Psoas muscle (tissue), 8 donors: Measurements from ENCODE around the gene CBR4. TPM values are rescaled to one million over a fixed set of nuclear protein-coding genes. Genes with fewer than 3 reads are reported as not detected.

Experiments used
- ATAC-seq, 4 donors: fragments of 200-7000 bp; cut with Tn5 transposase; one replicate each; pipeline ENCODE4 v1.9.1; 2020; ENCODE audit warnings: moderate library complexity in 3 of 4, mild to moderate bottlenecking in 2 of 4
- DNase-seq, 2 donors: peaks; one replicate each; pipeline ENCODE4 v3.0.0-alpha.2; 2020
- H3K27ac ChIP-seq: fragments of 200-600 bp; one replicate; pipeline ENCODE4 v1.8.0; 2022
- H3K27me3 ChIP-seq, 3 donors: fragments of 200-600 bp in 1 of 3; one replicate each; pipeline versions ENCODE4 v1.6.1 to v1.8.0; 2013 to 2022; ENCODE audit warnings: low read length in 2 of 3, mild to moderate bottlenecking in 2 of 3, moderate library complexity in 1 of 3; ENCODE audit not compliant: insufficient read depth in 3 of 3
- H3K36me3 ChIP-seq, 2 donors: fragments of 200-600 bp in 1 of 2; one replicate each; pipeline versions ENCODE4 v1.6.1 to v1.8.0; 2013 to 2022; ENCODE audit warnings: low read depth in 1 of 2, mild to moderate bottlenecking in 1 of 2, moderate library complexity in 1 of 2; ENCODE audit not compliant: insufficient read depth in 1 of 2
- H3K4me1 ChIP-seq: fragments of 200-600 bp; one replicate; pipeline ENCODE4 v1.8.0; 2022
- H3K4me3 ChIP-seq: fragments of 200-600 bp; one replicate; pipeline ENCODE4 v1.8.0; 2022; ENCODE audit warnings: mild to moderate bottlenecking
- H3K9me3 ChIP-seq: fragments of 200-600 bp; one replicate; pipeline ENCODE4 v1.8.0; 2022
- CTCF ChIP-seq: fragments of 200-600 bp; IDR thresholded peaks from one replicate; pipeline ENCODE4 v1.8.0; 2022; ENCODE audit warnings: antibody characterized with exemption
- WGBS, 3 donors: extraction: QIAGEN DNeasy Blood & Tissue Kit; methylation state at CpG; one replicate each; pipeline versions ENCODE4 v1.1.6 to v1.1.7; 2013; 5-methylcytosine and 5-hydroxymethylcytosine counted together
- intact Hi-C, 2 donors: fragments of 100-400 bp; cut with DNase I; formaldehyde crosslinking; loops; one replicate each; pipeline versions ENCODE4 v1.11.0 to v1.14.2; 2022
- polyA plus RNA-seq, 3 donors: library from polyadenylated mRNA; stranded (reverse); fragments of 200-250 nt; gene quantifications; one replicate each; pipeline ENCODE4 v1.2.3, GENCODE V29; 2013
- total RNA-seq, 4 donors: library from RNA; stranded (reverse); fragmentation: NEBNext Ultra II Directional in 2 of 4; extraction: Animal tissue kit (Norgen Biotek cat#: 25700) in 2 of 4; gene quantifications; one replicate each; pipeline versions ENCODE4 v1.2.1 to v1.2.4, GENCODE V29; 2021 to 2023
- donor health status: healthy with polysubstance abuse.
- donor health status: DM: no; HTN: no; CAD: no; lungs with moderate emphysema.
- donor health status: Bipolar disorder and iron deficiency.
- donor health status: healthy.
- donor health status: DM: yes; HTN: yes; CAD: no.
- donor health status: DM: no; HTN: no; CAD: no.
- donor health status: DM: no; HTN: no; CAD: no.
- donor health status: DM: yes; HTN: yes; CAD: no.

CBR4 gene
- total and polyA plus RNA-seq, 7 donors: 5.2 to 18.5 (median 14.4) TPM

- H3K9me3 ChIP-seq: no peaks in the 10 kb centered on the region
- DNase-seq (no peak), ATAC-seq (no peak)
- H3K27ac ChIP-seq: no peak overlapping the region
- H3K36me3 ChIP-seq: no peaks in the 10 kb centered on the region
- H3K27me3 ChIP-seq: no peaks in the 10 kb centered on the region
- no peak overlapping the region for H3K4me3 ChIP-seq
- no peak for TF ChIP-seq CTCF
- peaks cover 9% of the 10 kb centered on the region for H3K4me1 ChIP-seq
- WGBS, 3 donors: 87 to 91% (median 89%) methylated on average over 9 of the region's 9 CpGs
- intact Hi-C loops: no loop called here
Observed at GRCh38 chr4:169048868-169049414, 38.9 kb upstream of the CBR4 start.

- ATAC-seq (peak in 1 of 4 donors; percentile 29), DNase-seq (no peak)
- Histone ChIP-seq H3K36me3 (no peaks in the 10 kb centered on the region), H3K4me3 (no peak overlapping the region), H3K27me3 (no peaks in the 10 kb centered on the region), H3K27ac (no peak overlapping the region), H3K4me1 (peaks cover 8% of the 10 kb centered on the region), H3K9me3 (no peaks in the 10 kb centered on the region)
- TF ChIP-seq CTCF: no peak
- WGBS, 3 donors: 56 to 61% (median 58%) methylated on average over 4 of the region's 4 CpGs
- intact Hi-C loops: no loop called here
Observed at GRCh38 chr4:169047956-169048355, 37.9 kb upstream of the CBR4 start.

- intact Hi-C loops: no loop called here
Observed at GRCh38 chr4:169045862-169046584, 36.0 kb upstream of the CBR4 start.

GRCh38 chr4:169044714-169045447 is 34.8 kb upstream of the CBR4 start:
- Histone ChIP-seq H3K36me3 (no peaks in the 10 kb centered on the region), H3K27ac (no peak overlapping the region), H3K4me3 (no peak overlapping the region), H3K4me1 (no peaks in the 10 kb centered on the region), H3K27me3 (no peaks in the 10 kb centered on the region), H3K9me3 (no peaks in the 10 kb centered on the region)
- 83 to 99% (median 97%) methylated on average over 5 of the region's 5 CpGs for WGBS, 3 donors
- ATAC-seq (no peak), DNase-seq (no peak)
- intact Hi-C loops: no loop called here
- TF ChIP-seq CTCF: no peak

More at GRCh38 chr4:169045862-169046584, 36.0 kb upstream of the CBR4 start:
- ATAC-seq (no peak), DNase-seq (no peak)
- H3K4me1 ChIP-seq: no peaks in the 10 kb centered on the region
- H3K4me3 ChIP-seq: no peak overlapping the region
- no peaks in the 10 kb centered on the region for H3K36me3 ChIP-seq
- 74 to 78% (median 77%) methylated on average over 15 of the region's 15 CpGs for WGBS, 3 donors
- H3K9me3 ChIP-seq: no peaks in the 10 kb centered on the region
- no peaks in the 10 kb centered on the region for H3K27me3 ChIP-seq
- TF ChIP-seq CTCF: no peak
- H3K27ac ChIP-seq: no peak overlapping the region
